WTC11 (cell line): Measurements from ENCODE around the gene STXBP6.

Experiments
- CTCF ChIP-seq: fragments of 200-600 bp; IDR thresholded peaks from 2 replicates; pipeline ENCODE4 v1.8.0; 2022; ENCODE audit warnings: antibody characterized with exemption
- JAZF1 ChIP-seq: fragments of 250-450 bp; sonication (Bioruptor Pico); IDR thresholded peaks from 2 replicates; pipeline ENCODE4 v1.9.0; 2021; ENCODE audit warnings: moderate library complexity, mild to moderate bottlenecking, inconsistent platforms
- JUN ChIP-seq: sonication (generic); formaldehyde crosslinking; IDR thresholded peaks from 2 replicates; pipeline ENCODE4 v1.8.0; 2023; ENCODE audit warnings: mild to moderate bottlenecking, missing genetic modification reagents
- NFE2L1 ChIP-seq: sonication (generic); formaldehyde crosslinking; IDR thresholded peaks from 2 replicates; pipeline ENCODE4 v1.8.1; 2023; ENCODE audit warnings: missing genetic modification reagents
- ZNF121 ChIP-seq: sonication (generic); formaldehyde crosslinking; IDR thresholded peaks from 2 replicates; pipeline ENCODE4 v1.8.0; 2023; ENCODE audit warnings: missing genetic modification reagents
- TF ChIP-seq, protein P1 (sequence below): sonication (generic); formaldehyde crosslinking; conservative IDR thresholded peaks from 2 replicates; pipeline ENCODE4 v1.8.1; 2022; ENCODE audit warnings: mild to moderate bottlenecking, missing genetic modification reagents
- TF ChIP-seq, protein P2 (sequence below): sonication (generic); formaldehyde crosslinking; IDR thresholded peaks from 2 replicates; pipeline ENCODE4 v1.8.0; 2022; ENCODE audit warnings: mild to moderate bottlenecking, missing genetic modification reagents
- TF ChIP-seq, protein P3 (sequence below): sonication (generic); formaldehyde crosslinking; IDR thresholded peaks from 2 replicates; pipeline ENCODE4 v1.8.1; 2023; ENCODE audit warnings: mild to moderate bottlenecking, moderate library complexity, missing genetic modification reagents

DNA sequence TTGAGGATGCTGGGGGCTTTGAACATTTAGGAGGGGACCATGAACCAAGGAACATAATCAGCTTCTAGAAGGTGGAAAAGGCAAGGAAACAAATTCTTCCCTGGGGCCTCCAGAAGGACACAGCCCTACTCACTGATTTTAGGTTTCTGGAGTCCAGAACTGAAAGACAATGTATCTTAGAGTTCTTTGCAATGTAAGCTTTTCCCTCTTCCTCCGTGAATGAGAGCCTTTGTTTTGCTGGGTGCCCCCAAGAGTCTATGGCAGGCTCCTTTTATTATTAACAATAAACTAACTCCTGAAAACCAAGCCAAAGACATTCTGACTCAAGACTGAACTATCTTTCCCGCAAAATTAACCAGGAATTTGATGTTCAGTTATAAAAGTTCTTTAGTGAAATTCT lies 204.1 kb downstream of the STXBP6 start:
- TF ChIP-seq, protein P1, sequence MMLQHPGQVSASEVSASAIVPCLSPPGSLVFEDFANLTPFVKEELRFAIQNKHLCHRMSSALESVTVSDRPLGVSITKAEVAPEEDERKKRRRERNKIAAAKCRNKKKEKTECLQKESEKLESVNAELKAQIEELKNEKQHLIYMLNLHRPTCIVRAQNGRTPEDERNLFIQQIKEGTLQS (CRISPR knock-in tag): no peak
- TF ChIP-seq ZNF121 (CRISPR knock-in tag) (no peak), JUN (no peak), NFE2L1 (CRISPR knock-in tag) (no peak), JAZF1 (CRISPR knock-in tag) (no peak), CTCF (no peak)
- TF ChIP-seq, protein P2, sequence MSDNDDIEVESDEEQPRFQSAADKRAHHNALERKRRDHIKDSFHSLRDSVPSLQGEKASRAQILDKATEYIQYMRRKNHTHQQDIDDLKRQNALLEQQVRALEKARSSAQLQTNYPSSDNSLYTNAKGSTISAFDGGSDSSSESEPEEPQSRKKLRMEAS: no peak
- TF ChIP-seq, protein P3, sequence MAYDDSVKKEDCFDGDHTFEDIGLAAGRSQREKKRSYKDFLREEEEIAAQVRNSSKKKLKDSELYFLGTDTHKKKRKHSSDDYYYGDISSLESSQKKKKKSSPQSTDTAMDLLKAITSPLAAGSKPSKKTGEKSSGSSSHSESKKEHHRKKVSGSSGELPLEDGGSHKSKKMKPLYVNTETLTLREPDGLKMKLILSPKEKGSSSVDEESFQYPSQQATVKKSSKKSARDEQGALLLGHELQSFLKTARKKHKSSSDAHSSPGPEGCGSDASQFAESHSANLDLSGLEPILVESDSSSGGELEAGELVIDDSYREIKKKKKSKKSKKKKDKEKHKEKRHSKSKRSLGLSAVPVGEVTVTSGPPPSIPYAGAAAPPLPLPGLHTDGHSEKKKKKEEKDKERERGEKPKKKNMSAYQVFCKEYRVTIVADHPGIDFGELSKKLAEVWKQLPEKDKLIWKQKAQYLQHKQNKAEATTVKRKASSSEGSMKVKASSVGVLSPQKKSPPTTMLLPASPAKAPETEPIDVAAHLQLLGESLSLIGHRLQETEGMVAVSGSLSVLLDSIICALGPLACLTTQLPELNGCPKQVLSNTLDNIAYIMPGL: no peak
